Effector CD4-positive, alpha-beta T cell (primary cell): ENCODE data around the gene F7.

Experiments
- DNase-seq: peaks from one replicate; pipeline ENCODE4 v3.0.0-alpha.2; 2020

Gene F7

GRCh38 chr13:113119822-113120189 is 14.2 kb downstream of the F7 start:
- no peak for DNase-seq

- DNase-seq: no peak
Measured at GRCh38 chr13:113120300-113121182, 14.9 kb downstream of the F7 start.

GRCh38 chr13:113121183-113121927 is 15.8 kb downstream of the F7 start:
- DNase-seq: no peak

GRCh38 chr13:113121928-113122471 is 16.4 kb downstream of the F7 start:
- no peak for DNase-seq

DNA sequence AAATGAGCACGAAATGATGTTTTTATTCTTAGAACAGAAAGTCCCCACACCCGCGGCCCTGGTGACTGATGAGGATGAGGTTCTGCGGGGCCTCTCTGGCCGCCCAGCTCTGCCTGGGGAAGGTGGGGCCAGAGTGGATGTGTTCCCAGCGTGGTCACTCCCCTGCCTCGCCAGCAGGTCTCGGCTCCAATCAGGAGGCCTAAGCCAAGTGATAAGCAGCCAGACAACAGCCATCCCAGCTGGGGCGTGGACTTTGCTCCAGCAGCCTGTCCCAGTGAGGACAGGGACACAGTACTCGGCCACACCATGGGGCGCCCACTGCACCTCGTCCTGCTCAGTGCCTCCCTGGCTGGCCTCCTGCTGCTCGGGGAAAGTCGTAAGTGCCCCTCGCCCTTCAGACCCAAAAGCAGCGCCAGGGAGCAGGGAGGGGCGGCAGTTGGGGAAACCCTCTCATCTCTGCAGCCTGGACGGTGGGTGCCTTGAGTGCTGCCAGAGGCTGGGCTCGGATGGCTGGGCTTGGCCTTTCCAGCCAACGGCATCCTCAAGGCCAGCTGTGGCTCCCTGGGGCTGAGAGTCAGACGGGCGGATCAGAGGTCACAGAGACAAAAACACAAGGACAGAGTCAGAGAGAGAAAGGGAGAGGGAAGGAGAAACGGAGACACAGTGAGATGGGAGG is 17.1 kb downstream of the F7 start, which contains the start of gene F10:
TSS of gene F10 (plus strand) at position 250 of the 676 bp plus-strand sequence. CDS start at position 307, 57 bp downstream.
- no peak for DNase-seq

GRCh38 chr13:113123226-113124201 is 17.9 kb downstream of the F7 start:
- DNase-seq: no peak

DNA sequence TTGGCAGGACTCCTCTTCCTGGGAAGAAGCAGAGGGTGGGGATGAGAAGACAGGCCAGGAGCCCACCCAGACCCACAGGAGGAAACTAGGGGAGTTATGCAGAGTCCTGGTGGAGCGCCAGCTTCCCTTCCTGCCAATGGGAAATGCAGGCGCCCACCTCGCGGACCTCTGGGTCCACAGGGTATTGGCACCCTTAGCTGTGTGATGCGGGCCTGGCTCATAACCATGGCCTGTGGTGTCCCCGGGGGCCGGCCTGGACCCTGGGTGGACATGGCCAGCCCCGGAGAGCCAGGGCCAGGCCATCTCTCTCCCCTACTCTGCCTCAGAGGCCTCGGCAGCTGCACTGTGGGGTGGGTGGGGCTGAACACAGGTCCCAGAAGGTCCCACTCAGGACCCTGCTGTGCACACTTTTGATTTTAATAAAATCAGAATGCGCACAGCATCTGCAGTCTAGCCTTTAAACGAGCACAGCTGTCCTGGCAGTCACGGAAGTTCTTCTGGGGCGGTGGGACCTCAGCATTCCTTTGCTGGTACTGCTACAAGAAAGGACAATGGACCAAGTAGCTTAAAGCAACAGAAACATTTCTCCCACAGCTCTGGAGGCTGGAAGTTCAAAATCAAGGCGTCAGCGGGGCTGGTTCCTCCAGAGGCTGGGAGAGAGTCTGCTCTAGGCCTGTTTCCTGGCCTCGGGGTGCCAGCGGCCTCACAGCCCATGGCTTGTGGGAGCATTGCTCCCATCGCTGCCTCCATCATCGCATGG is 18.8 kb downstream of the F7 start:
- DNase-seq: no peak

- no peak for DNase-seq
Measured at GRCh38 chr13:113125506-113126264, 20.1 kb downstream of the F7 start.

GRCh38 chr13:113126265-113127150 is 20.9 kb downstream of the F7 start:
- DNase-seq: no peak

DNA sequence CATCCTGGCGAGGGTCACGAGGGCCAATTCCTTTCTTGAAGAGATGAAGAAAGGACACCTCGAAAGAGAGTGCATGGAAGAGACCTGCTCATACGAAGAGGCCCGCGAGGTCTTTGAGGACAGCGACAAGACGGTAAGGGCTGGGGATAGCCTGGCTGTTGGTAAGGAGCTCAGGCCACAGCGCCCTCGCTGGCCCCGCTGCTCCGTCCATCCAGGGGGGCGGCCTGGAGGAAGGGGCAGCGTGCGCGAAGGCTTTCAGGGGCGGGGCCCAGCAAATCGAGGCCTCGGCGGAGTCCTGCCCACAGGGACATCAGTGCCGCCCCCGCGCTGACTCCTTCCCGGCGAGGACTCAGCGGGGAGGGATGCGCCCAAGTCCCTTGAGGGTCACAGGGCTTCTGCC is 23.9 kb downstream of the F7 start:
- DNase-seq: no peak

DNA sequence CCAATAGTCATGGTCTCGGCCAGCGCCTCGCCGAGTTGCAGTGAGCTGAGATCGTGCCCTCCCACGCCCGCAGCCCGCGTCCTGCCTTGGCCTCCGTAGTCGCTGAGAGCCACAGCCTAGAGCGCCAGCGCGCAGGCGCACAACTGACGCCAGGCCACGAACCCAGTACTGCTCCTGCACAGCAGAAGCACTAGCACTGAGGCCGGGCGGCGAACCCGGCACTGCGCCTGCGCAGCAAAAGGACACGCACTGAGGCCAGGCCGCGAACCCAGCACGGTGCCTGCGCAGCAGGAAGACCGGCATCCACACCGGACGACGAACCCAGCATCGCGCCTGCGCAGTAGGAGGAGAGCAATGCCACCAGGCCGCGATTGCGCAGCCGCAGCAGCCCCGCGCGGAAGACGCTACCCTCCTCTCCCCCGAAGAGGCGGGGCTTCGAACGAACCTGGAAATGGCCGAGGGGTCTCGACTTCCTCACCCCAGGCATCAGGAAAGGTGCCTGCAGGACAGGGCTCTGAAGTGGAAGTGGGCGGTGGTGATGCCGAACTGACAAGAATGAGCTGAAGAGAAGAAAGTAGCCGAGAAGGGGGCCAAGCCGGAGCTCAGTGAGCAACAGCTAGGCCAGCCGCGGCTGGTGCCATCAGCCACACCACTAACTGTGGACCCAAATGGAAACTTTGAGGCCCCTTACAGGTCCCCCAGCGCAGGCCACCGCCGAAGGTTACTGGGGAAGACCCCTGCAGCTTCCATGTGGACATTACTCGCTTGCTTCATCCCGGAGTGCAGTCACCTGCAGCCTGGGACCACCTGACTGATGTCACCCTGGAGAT is 24.5 kb downstream of the F7 start:
- no peak for DNase-seq

DNA sequence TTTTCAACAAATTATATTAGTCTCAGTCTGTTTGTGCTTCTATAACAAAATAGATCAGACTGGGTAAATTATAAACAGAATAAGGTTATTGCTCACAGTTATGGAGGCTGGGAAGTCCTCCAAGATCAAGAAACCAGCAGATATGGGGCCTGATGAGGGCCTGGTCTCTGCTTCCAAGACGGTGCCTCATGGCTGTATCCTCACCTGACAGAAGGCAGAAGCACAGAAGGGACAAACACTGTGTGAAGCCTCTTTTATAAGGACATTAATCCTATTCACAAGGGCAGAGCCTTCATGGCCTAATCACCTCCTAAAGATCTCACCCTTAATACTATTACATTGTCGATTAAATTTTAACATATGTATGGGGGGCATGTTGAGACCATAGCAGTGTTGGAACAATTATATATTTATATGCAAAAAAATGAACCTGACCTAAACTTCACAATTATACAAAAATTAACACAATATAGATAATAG is 29.7 kb downstream of the F7 start:
- DNase-seq: no peak

DNA sequence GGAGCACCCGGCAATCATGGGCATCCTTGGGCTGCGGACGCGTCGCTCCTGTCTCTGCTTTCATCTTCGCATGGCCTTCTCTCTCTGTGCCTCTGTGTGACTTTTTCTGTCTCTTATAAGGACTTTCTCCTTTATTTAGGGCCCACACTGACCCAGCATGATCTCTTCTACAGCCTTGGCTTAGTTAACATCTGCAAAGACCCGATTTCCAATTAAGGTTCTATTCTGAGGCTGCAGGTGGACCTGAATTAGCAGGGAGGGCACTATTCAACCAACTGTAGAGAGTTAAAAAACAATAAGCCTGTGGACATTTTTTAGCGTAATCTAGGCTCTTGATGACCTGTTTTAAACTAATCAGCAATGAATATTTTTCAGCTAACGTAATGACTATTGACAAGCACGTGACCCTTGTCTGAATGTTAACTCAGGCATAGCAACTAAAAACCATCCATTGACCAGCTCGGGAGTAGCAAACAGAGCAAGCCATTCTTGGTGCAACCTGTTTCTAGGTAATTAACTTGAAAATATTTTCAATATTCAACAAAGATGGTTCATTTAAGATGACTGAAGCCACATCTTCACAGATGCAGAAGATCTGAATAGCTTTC is 32.2 kb downstream of the F7 start:
- no peak for DNase-seq

- DNase-seq: no peak
Measured at GRCh38 chr13:113138792-113139551, 33.4 kb downstream of the F7 start.

DNA sequence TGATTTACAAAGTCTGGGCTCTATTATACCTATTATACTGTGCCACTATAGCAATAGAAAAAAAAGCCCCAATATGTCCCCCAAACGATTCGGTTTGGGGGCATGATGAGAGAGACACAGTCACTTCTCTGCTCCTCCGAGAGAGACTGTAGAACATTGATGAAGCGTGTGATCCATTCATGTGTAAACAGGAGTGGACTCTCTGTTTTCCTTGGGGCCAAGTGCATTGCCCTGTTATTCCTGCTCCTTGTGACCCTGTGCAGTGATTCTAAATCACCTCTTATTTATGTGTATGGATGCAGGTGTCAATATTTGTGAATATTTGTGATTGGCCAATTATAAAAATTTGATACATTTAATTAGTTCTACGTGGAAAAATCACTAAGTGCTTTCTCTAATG is 34.0 kb downstream of the F7 start:
- no peak for DNase-seq

GRCh38 chr13:113140677-113141600 is 35.3 kb downstream of the F7 start:
- no peak for DNase-seq
